Naive thymus-derived CD4-positive, alpha-beta T cell (primary cell): ENCODE results near the gene REC8. TPM values are rescaled to one million over a fixed set of nuclear protein-coding genes. Genes with fewer than 3 reads are reported as not detected.

ENCODE experiments used
- ATAC-seq: fragments of 150-1000 bp; cut with Tn5 transposase; 2 replicates; pipeline ENCODE4 v1.10.0; 2021; ENCODE audit warnings: mild to moderate bottlenecking, moderate library complexity
- CTCF ChIA-PET: fragments of 350-600 bp; sonication (Branson Sonifier 250); formaldehyde crosslinking; loops from one replicate; lab custom pipeline; 2021; ENCODE audit warnings: antibody characterized with exemption; lab: Charles Lee
- POLR2A ChIA-PET: fragments of 350-600 bp; sonication (Branson Sonifier 250); formaldehyde crosslinking; loops from one replicate; lab custom pipeline; 2021; ENCODE audit warnings: antibody characterized with exemption, inconsistent platforms; lab: Charles Lee
- DNase-seq, 9 donors: peaks; one replicate each; pipeline versions ENCODE4 v3.0.0 to v3.0.0-alpha.2; 2020 to 2022; ENCODE audit warnings: mixed read lengths in 1 of 9
- H3K27ac ChIP-seq: one replicate; pipeline ENCODE4 v1.7.0; 2013; ENCODE audit warnings: mild to moderate bottlenecking, low read depth, low read length, moderate library complexity
- H3K27me3 ChIP-seq, 2 donors: one replicate each; pipeline ENCODE4 v1.7.0; 2013; ENCODE audit warnings: low read length in 2 of 2, mild to moderate bottlenecking in 2 of 2, moderate library complexity in 2 of 2; ENCODE audit not compliant: control insufficient read depth in 2 of 2, insufficient read depth in 2 of 2
- H3K36me3 ChIP-seq, 3 experiments: 1 replicate in 2 of 3; 2 replicates in 1 of 3; pipeline ENCODE4 v1.7.0; 2013; ENCODE audit warnings: low read length in 3 of 3, mild to moderate bottlenecking in 3 of 3, moderate library complexity in 1 of 3; ENCODE audit not compliant: insufficient read depth in 3 of 3, control insufficient read depth in 2 of 3
- H3K4me1 ChIP-seq, 2 donors: one replicate each; pipeline ENCODE4 v1.7.0; 2013; ENCODE audit warnings: low read length in 2 of 2, mild to moderate bottlenecking in 2 of 2, moderate library complexity in 1 of 2; ENCODE audit not compliant: control insufficient read depth in 2 of 2, insufficient read depth in 2 of 2
- H3K4me3 ChIP-seq: 2 replicates; pipeline ENCODE4 v1.7.0; 2013; ENCODE audit warnings: mild to moderate bottlenecking, low read length
- H3K9me3 ChIP-seq, 3 experiments: 1 replicate in 2 of 3; 2 replicates in 1 of 3; pipeline ENCODE4 v1.7.0; 2013; ENCODE audit warnings: low read length in 3 of 3; ENCODE audit not compliant: control insufficient read depth in 2 of 3
- H3K27ac Mint-ChIP-seq, 9 donors: one replicate each; pipeline ENCODE4 v1.8.0; 2020 to 2022; ENCODE audit warnings: mixed read lengths in 9 of 9, mild to moderate bottlenecking in 8 of 9, moderate library complexity in 5 of 9, inconsistent platforms in 2 of 9
- H3K27me3 Mint-ChIP-seq, 5 donors: one replicate each; pipeline ENCODE4 v1.8.0; 2021 to 2022; ENCODE audit warnings: mixed read lengths in 5 of 5, mild to moderate bottlenecking in 1 of 5
- H3K36me3 Mint-ChIP-seq, 5 donors: one replicate each; pipeline ENCODE4 v1.8.0; 2020 to 2022; ENCODE audit warnings: mixed read lengths in 5 of 5, mild to moderate bottlenecking in 3 of 5, inconsistent platforms in 1 of 5
- H3K4me1 Mint-ChIP-seq, 7 donors: one replicate each; pipeline ENCODE4 v1.8.0; 2020 to 2022; ENCODE audit warnings: mixed read lengths in 7 of 7, mild to moderate bottlenecking in 3 of 7, inconsistent platforms in 1 of 7
- H3K4me3 Mint-ChIP-seq, 10 donors: one replicate each; pipeline ENCODE4 v1.8.0; 2020 to 2022; ENCODE audit warnings: mild to moderate bottlenecking in 10 of 10, mixed read lengths in 10 of 10, moderate library complexity in 6 of 10, inconsistent platforms in 2 of 10
- H3K9me3 Mint-ChIP-seq, 11 donors: one replicate each; pipeline ENCODE4 v1.8.0; 2020 to 2022; ENCODE audit warnings: mixed read lengths in 11 of 11, mild to moderate bottlenecking in 4 of 11, inconsistent platforms in 1 of 11, moderate library complexity in 1 of 11
- intact Hi-C, 2 donors: fragments of 100-400 bp; cut with micrococcal nuclease; formaldehyde crosslinking; loops; one replicate each; pipeline ENCODE4 v1.15.1; 2023
- polyA plus RNA-seq, 2 donors: library from polyadenylated mRNA; unstranded; fragments of 300-500 nt; fragmentation: Illumina TruSeq; gene quantifications; one replicate each; pipeline ENCODE4 v1.2.3, GENCODE V29; 2021
- total RNA-seq, 6 experiments: library from RNA in 5 of 6; stranded (reverse) in 5 of 6; gene quantifications; 1 replicate in 5 of 6; 2 replicates in 1 of 6; pipeline ENCODE4 v1.2.3 and lab custom pipeline; 2021 to 2026

The REC8 gene
- total and polyA plus RNA-seq, 7 experiments from 2014 or later = 4.4 to 80.5 (median 23.3) TPM

DNA sequence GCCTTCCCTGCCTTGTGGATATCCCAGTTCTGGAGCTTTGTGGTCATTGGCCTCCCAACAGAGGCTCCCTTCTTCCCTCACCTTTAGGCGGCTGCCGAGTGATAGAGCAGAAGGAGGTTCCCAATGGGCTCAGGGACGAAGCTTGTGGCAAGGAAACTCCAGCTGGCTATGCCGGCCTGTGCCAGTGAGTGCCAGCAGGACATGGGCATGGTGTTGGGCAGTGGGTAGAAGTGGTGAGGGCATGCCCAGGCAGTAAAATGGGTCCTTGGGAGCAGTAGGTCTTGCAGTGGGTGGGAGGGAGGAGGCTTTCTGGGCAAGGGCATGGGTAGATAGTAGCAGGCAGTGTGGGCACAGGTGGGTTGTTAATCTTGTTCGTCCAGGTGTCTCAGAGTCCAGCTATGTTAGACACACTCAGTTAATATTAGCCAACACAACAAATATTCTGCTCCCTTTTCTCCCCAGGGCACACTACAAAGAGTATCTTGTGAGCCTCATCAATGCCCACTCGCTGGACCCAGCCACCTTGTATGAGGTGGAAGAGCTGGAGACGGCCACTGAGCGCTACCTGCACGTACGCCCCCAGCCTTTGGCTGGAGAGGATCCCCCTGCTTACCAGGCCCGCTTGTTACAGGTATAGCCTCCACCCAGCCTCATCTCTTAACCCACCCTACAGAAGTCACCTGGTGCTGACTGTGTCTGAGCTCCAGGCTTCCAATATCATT lies 11.9 kb upstream of the REC8 start:
- Histone ChIP-seq H3K9me3 (no peaks in the 10 kb centered on the region), H3K27me3 (no peaks in the 10 kb centered on the region), H3K36me3 (peaks cover 38 to 73% (median 40%) of the 10 kb centered on the region in 3 experiments), H3K27ac (peak overlapping the region; percentile 99), H3K4me1 (peaks cover 31 to 40% of the 10 kb centered on the region in 2 donors), H3K4me3 (no peak overlapping the region)
- peaks cover 0 to 4% (median 0%) of the 10 kb centered on the region in 5 donors for H3K27me3 Mint-ChIP-seq
- H3K4me3 Mint-ChIP-seq = peak overlapping the region in 5 of 10 donors; percentile 9 to 100 (median 51)
- intact Hi-C loops = no loop called here
- POLR2A ChIA-PET = interaction anchor here (0.9 to 4.0 kb wide), 18 partner anchors 9 to 82 kb away, joined by 3 to 56 read pairs (median 11); partner anchors contain the start of genes CHMP4A, DCAF11, EMC9 and IPO4
- peaks cover 29 to 61% (median 44%) of the 10 kb centered on the region in 7 donors for H3K4me1 Mint-ChIP-seq
- ATAC-seq (no peak), DNase-seq (no peak)
- CTCF ChIA-PET = interaction anchor here (0.8 to 4.2 kb wide), 9 partner anchors 9 to 104 kb away, joined by 3 to 36 read pairs (median 10); partner anchors contain the start of genes DCAF11, EMC9, NRL and PSME2
- H3K27ac Mint-ChIP-seq = peak overlapping the region; percentile 98 to 100 (median 100)
- H3K36me3 Mint-ChIP-seq = peaks cover 8 to 66% (median 35%) of the 10 kb centered on the region in 5 donors
- peaks cover 0 to 4% (median 0%) of the 10 kb centered on the region in 11 donors for H3K9me3 Mint-ChIP-seq

DNA sequence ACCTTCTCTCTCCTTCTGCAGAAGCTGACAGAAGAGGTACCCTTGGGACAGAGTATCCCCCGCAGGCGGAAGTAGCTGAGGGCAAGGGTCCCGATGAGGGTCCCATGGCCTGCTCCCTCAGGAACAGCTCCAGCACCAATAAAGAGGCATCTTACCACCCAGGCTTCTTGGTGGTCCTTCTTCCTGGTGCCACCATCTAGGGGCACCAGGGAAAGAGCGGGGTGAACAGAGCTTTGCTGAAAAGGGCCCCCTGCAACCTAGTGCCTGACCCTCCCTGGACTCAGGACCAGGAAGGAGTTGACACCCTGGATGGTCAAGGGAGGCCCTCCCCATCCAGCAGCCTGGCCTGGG lies 11.4 kb upstream of the REC8 start:
- Mint-ChIP-seq H3K4me3 (peak overlapping the region in 7 of 10 donors; percentile 9 to 100 (median 99)), H3K27me3 (peaks cover 0 to 4% (median 0%) of the 10 kb centered on the region in 5 donors), H3K36me3 (peaks cover 11 to 68% (median 36%) of the 10 kb centered on the region in 5 donors), H3K27ac (peak overlapping the region; percentile 98 to 100 (median 100)), H3K9me3 (peaks cover 0 to 4% (median 0%) of the 10 kb centered on the region in 11 donors), H3K4me1 (peaks cover 34 to 66% (median 50%) of the 10 kb centered on the region in 7 donors)
- no peaks in the 10 kb centered on the region for H3K27me3 ChIP-seq
- H3K9me3 ChIP-seq = no peaks in the 10 kb centered on the region
- CTCF ChIA-PET = interaction anchor here (0.9 to 4.2 kb wide), 16 partner anchors 10 to 103 kb away, joined by 3 to 36 read pairs (median 4); partner anchors contain the start of genes DCAF11, EMC9, IPO4 and NRL
- H3K36me3 ChIP-seq = peaks cover 37 to 73% (median 39%) of the 10 kb centered on the region in 3 experiments
- POLR2A ChIA-PET = interaction anchor here (0.9 to 4.0 kb wide), 27 partner anchors 10 to 271 kb away, joined by 3 to 56 read pairs (median 9); partner anchors contain the start of genes CHMP4A, DCAF11, EMC9 and IPO4
- H3K27ac ChIP-seq = peak overlapping the region; percentile 99
- intact Hi-C loops = no loop called here
- no peak overlapping the region for H3K4me3 ChIP-seq
- ATAC-seq (no peak), DNase-seq (no peak)
- peaks cover 34 to 45% of the 10 kb centered on the region in 2 donors for H3K4me1 ChIP-seq

- peaks cover 39 to 73% (median 40%) of the 10 kb centered on the region in 3 experiments for H3K36me3 ChIP-seq
- DNase-seq (peak; percentile 93 to 98 (median 96)), ATAC-seq (peak; percentile 98)
- H3K9me3 ChIP-seq = no peaks in the 10 kb centered on the region
- intact Hi-C loops = loop anchor here (1.0 kb wide), 19 partner anchors 10 to 281 kb away; partner anchors contain the start of genes CHMP4A (in 2 of the 2), DCAF11 (in 2 of the 2), EMC9 (in 2 of the 2) and GMPR2 (in 2 of the 2)
- Mint-ChIP-seq H3K27me3 (peaks cover 0 to 4% (median 0%) of the 10 kb centered on the region in 5 donors), H3K4me3 (peak within 1 kb of the TSS; percentile 95 to 100 (median 100)), H3K9me3 (peaks cover 0 to 4% (median 0%) of the 10 kb centered on the region in 11 donors), H3K4me1 (peaks cover 38 to 69% (median 56%) of the 10 kb centered on the region in 7 donors), H3K36me3 (peaks cover 11 to 65% (median 30%) of the 10 kb centered on the region in 5 donors), H3K27ac (peak within 1 kb of the TSS; percentile 98 to 100 (median 100))
- H3K27ac ChIP-seq = peak within 1 kb of the TSS; percentile 99
- H3K27me3 ChIP-seq = no peaks in the 10 kb centered on the region
- H3K4me3 ChIP-seq = peak within 1 kb of the TSS; percentile 89
- POLR2A ChIA-PET = interaction anchor here (0.7 to 4.0 kb wide), 32 partner anchors 9 to 271 kb away, joined by 3 to 56 read pairs (median 8); partner anchors contain the start of genes CHMP4A, DCAF11, EMC9 and IPO4
- peaks cover 34 to 45% of the 10 kb centered on the region in 2 donors for H3K4me1 ChIP-seq
- CTCF ChIA-PET = interaction anchor here (0.7 to 4.2 kb wide), 22 partner anchors 10 to 113 kb away, joined by 3 to 36 read pairs (median 4); partner anchors contain the start of genes DCAF11, EMC9, IPO4 and NRL
These were observed 10.8 kb upstream of the REC8 start, which contains the start of gene IRF9 for GRCh38 chr14:24160850-24161804. Gene IRF9, plus strand, starts transcription at chr14:24161265. Its CDS starts 880 bp downstream, at chr14:24162145.

DNA sequence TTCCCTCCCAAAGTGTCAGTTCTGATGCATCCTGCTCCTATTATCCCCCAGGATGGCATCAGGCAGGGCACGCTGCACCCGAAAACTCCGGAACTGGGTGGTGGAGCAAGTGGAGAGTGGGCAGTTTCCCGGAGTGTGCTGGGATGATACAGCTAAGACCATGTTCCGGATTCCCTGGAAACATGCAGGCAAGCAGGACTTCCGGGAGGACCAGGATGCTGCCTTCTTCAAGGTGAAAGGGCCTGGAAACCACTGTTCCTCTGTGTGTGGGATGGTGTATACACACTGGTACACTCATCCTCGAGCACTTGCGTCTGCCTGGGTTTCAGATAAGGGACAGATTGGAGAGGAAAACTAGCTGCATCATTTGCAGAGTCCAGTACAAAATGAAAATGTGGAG lies 9.8 kb upstream of the REC8 start:
- Mint-ChIP-seq H3K27ac (peak overlapping the region; percentile 98 to 100 (median 100)), H3K36me3 (peaks cover 6 to 68% (median 30%) of the 10 kb centered on the region in 5 donors), H3K27me3 (peaks cover 0 to 4% (median 0%) of the 10 kb centered on the region in 5 donors), H3K9me3 (peaks cover 0 to 4% (median 0%) of the 10 kb centered on the region in 11 donors), H3K4me1 (peaks cover 42 to 74% (median 58%) of the 10 kb centered on the region in 7 donors), H3K4me3 (peak overlapping the region; percentile 95 to 100 (median 100))
- intact Hi-C loops = no loop called here
- DNase-seq (no peak), ATAC-seq (no peak)
- Histone ChIP-seq H3K9me3 (no peaks in the 10 kb centered on the region), H3K4me1 (peaks cover 34 to 45% of the 10 kb centered on the region in 2 donors), H3K27ac (peak overlapping the region; percentile 99), H3K36me3 (peaks cover 45 to 75% (median 48%) of the 10 kb centered on the region in 3 experiments), H3K4me3 (peak overlapping the region; percentile 89), H3K27me3 (no peaks in the 10 kb centered on the region)
- ChIA-PET POLR2A (interaction anchor here (0.7 to 4.0 kb wide), 22 partner anchors 10 to 855 kb away, joined by 3 to 56 read pairs (median 9); partner anchors contain the start of genes BCL2L2, CHMP4A, DCAF11 and IPO4), CTCF (interaction anchor here (0.8 to 4.2 kb wide), 13 partner anchors 14 to 112 kb away, joined by 3 to 36 read pairs (median 7); partner anchors contain the start of genes DCAF11, EMC9, IPO4 and NRL)

DNA sequence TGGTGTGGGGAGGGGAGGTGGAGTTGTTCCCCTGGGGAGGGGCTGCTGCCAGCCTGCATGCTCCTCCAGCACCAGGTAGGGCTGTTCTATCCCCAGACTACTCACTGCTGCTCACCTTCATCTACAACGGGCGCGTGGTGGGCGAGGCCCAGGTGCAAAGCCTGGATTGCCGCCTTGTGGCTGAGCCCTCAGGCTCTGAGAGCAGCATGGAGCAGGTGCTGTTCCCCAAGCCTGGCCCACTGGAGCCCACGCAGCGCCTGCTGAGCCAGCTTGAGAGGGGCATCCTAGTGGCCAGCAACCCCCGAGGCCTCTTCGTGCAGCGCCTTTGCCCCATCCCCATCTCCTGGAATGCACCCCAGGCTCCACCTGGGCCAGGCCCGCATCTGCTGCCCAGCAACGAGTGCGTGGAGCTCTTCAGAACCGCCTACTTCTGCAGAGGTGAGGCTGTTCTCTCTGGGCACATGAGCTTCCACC lies 7.3 kb upstream of the REC8 start:
- CTCF ChIA-PET = interaction anchor here (0.9 kb wide), 1 partner anchor 21 kb away, joined by 4 read pairs; no protein-coding TSS in a partner anchor
- H3K9me3 ChIP-seq = no peaks in the 10 kb centered on the region
- ATAC-seq (no peak), DNase-seq (no peak)
- H3K4me1 ChIP-seq = peaks cover 34 to 45% of the 10 kb centered on the region in 2 donors
- no peak overlapping the region for H3K4me3 ChIP-seq
- no peak overlapping the region for H3K27ac ChIP-seq
- peak overlapping the region in 7 of 10 donors; percentile 51 to 95 (median 65) for H3K4me3 Mint-ChIP-seq
- H3K27me3 Mint-ChIP-seq = peaks cover 0 to 4% (median 0%) of the 10 kb centered on the region in 5 donors
- peak overlapping the region in 8 of 9 donors; percentile 55 to 100 (median 87) for H3K27ac Mint-ChIP-seq
- H3K4me1 Mint-ChIP-seq = peaks cover 46 to 78% (median 69%) of the 10 kb centered on the region in 7 donors
- H3K36me3 ChIP-seq = peaks cover 40 to 76% (median 40%) of the 10 kb centered on the region in 3 experiments
- H3K9me3 Mint-ChIP-seq = peaks cover 0 to 4% (median 0%) of the 10 kb centered on the region in 11 donors
- H3K27me3 ChIP-seq = no peaks in the 10 kb centered on the region
- intact Hi-C loops = no loop called here
- H3K36me3 Mint-ChIP-seq = peaks cover 5 to 70% (median 40%) of the 10 kb centered on the region in 5 donors
- POLR2A ChIA-PET = interaction anchor here (0.6 to 1.6 kb wide), 4 partner anchors 12 to 148 kb away, joined by 3 to 4 read pairs (median 3); partner anchors contain the start of gene RNF31
